Measurements from ENCODE around the gene ZMIZ1.

DNA sequence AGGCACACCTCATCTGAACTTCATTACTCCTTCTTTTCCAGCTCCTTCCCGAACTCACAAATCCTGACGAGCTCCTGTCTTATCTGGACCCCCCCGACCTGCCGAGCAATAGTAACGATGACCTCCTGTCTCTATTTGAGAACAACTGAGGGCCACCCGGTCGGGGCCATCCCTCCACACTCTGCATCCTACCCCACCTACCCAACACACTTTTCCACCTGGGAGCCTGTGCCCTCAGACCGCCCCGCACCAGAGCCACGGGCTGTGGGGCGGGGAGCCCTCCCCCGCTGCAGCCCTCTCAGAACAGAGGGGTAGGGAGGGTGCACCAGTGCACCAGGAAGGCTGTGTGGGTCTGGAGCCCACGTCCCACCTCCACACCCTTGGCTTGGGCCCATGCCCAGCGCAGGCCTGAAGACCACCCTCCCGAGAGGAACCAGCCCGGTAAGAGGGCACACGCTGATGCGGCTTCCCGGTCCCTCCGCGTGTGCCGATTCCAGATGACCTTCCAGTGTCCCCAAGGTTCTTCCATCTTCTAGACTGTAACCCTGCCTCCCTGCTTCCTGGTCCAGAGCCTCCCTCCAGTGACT lies 243.9 kb downstream of the ZMIZ1 start:
- TF ChIP-seq CTCF (conservative IDR thresholded peaks at IDR 0.05; ENCODE audit: low read depth in 2 of 2) (no peak), EZH2 (IDR thresholded peaks at IDR 0.05; ENCODE audit: low read depth, unreplicated experiment) (no peak), EZH2phosphoT487 (IDR thresholded peaks at IDR 0.05; ENCODE audit: unreplicated experiment) (no peak), STAT1 (IDR thresholded peaks at IDR 0.05; ENCODE audit: unreplicated experiment) (no peak), JUNB (IDR thresholded peaks at IDR 0.05; ENCODE audit: unreplicated experiment) (no peak)
- TF ChIP-seq, protein P1, sequence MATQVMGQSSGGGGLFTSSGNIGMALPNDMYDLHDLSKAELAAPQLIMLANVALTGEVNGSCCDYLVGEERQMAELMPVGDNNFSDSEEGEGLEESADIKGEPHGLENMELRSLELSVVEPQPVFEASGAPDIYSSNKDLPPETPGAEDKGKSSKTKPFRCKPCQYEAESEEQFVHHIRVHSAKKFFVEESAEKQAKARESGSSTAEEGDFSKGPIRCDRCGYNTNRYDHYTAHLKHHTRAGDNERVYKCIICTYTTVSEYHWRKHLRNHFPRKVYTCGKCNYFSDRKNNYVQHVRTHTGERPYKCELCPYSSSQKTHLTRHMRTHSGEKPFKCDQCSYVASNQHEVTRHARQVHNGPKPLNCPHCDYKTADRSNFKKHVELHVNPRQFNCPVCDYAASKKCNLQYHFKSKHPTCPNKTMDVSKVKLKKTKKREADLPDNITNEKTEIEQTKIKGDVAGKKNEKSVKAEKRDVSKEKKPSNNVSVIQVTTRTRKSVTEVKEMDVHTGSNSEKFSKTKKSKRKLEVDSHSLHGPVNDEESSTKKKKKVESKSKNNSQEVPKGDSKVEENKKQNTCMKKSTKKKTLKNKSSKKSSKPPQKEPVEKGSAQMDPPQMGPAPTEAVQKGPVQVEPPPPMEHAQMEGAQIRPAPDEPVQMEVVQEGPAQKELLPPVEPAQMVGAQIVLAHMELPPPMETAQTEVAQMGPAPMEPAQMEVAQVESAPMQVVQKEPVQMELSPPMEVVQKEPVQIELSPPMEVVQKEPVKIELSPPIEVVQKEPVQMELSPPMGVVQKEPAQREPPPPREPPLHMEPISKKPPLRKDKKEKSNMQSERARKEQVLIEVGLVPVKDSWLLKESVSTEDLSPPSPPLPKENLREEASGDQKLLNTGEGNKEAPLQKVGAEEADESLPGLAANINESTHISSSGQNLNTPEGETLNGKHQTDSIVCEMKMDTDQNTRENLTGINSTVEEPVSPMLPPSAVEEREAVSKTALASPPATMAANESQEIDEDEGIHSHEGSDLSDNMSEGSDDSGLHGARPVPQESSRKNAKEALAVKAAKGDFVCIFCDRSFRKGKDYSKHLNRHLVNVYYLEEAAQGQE (IDR thresholded peaks at IDR 0.05; ENCODE audit: unreplicated experiment) = no peak

All from GM23338 (cell line).